Measurements from ENCODE around the gene AUTS2. TPM values are rescaled to one million over a fixed set of nuclear protein-coding genes. Genes with fewer than 3 reads are reported as not detected.

AUTS2 gene
- total and polyA plus RNA-seq, 7 experiments from 2014 or later: 0.40 to 31.7 (median 4.2) TPM

DNA sequence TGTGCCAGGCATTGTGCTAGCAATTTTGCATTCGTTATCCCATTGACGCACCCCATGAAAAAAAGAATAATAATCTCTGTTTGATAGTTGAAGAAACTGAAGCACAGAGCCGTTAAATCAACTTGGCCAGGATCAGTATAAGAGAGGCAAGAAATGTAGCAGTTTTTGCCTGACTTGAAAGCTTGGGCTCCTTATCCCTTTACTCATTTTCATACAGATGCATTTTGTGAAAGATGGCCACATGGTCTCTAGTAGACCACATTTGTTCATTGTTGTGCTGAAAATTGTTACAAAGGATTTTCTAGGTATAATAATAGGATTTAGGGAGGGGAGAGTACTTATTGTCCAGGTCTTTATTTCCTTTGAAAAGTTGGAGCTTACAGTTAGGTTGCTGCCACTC is 14.7 kb downstream of the AUTS2 start:
- Mint-ChIP-seq H3K4me1 (no peaks in the 10 kb centered on the region), H3K27ac (no peak overlapping the region), H3K36me3 (no peaks in the 10 kb centered on the region), H3K4me3 (no peak overlapping the region), H3K27me3 (peaks cover 0 to 17% (median 6%) of the 10 kb centered on the region in 5 donors), H3K9me3 (peaks cover 0 to 2% (median 0%) of the 10 kb centered on the region in 11 donors)
- Histone ChIP-seq H3K27ac (ENCODE audit: low read depth, low read length) (no peak overlapping the region), H3K4me3 (ENCODE audit: low read length) (no peak overlapping the region), H3K9me3 (ENCODE audit: control insufficient read depth in 2 of 3, low read length in 3 of 3) (no peaks in the 10 kb centered on the region), H3K4me1 (ENCODE audit: control insufficient read depth in 2 of 2, insufficient read depth in 2 of 2, low read length in 2 of 2) (no peaks in the 10 kb centered on the region), H3K27me3 (ENCODE audit: control insufficient read depth in 2 of 2, insufficient read depth in 2 of 2, low read length in 2 of 2) (no peaks in the 10 kb centered on the region), H3K36me3 (ENCODE audit: control insufficient read depth in 2 of 3, insufficient read depth in 3 of 3, low read length in 3 of 3) (no peaks in the 10 kb centered on the region)
- ChIA-PET POLR2A (no interaction called here), CTCF (no interaction called here)
- ATAC-seq (no peak), DNase-seq (no peak)
- intact Hi-C loops (cut with micrococcal nuclease): no loop called here

DNA sequence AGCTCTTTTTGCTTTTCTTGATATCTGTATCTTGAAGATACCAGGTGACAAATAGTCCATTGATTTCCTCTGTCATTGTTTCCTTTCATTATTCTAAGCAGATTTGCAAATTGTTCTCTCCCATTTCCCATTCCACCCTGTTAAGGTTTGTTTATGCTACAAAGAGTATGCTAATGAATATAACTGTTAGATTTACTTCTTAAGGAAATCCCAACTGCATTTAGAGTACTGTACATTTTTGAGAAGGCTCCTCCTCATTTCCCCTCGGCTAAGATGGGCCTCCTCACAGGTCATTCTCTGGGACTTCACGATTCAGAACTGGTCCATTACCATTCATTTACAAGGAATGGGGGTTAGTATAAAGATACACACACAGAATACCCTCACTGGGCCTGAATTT is 15.6 kb downstream of the AUTS2 start:
- H3K4me3 Mint-ChIP-seq: no peak overlapping the region
- ATAC-seq (no peak), DNase-seq (no peak)
- Histone ChIP-seq H3K27me3 (ENCODE audit: control insufficient read depth in 2 of 2, insufficient read depth in 2 of 2, low read length in 2 of 2) (no peaks in the 10 kb centered on the region), H3K36me3 (ENCODE audit: control insufficient read depth in 2 of 3, insufficient read depth in 3 of 3, low read length in 3 of 3) (no peaks in the 10 kb centered on the region), H3K9me3 (ENCODE audit: control insufficient read depth in 2 of 3, low read length in 3 of 3) (no peaks in the 10 kb centered on the region), H3K4me1 (ENCODE audit: control insufficient read depth in 2 of 2, insufficient read depth in 2 of 2, low read length in 2 of 2) (no peaks in the 10 kb centered on the region), H3K27ac (ENCODE audit: low read depth, low read length) (no peak overlapping the region), H3K4me3 (ENCODE audit: low read length) (no peak overlapping the region)
- H3K36me3 Mint-ChIP-seq: no peaks in the 10 kb centered on the region
- peaks cover 0 to 2% (median 0%) of the 10 kb centered on the region in 11 donors for H3K9me3 Mint-ChIP-seq
- ChIA-PET CTCF (no interaction called here), POLR2A (no interaction called here)
- H3K27me3 Mint-ChIP-seq: peaks cover 0 to 10% (median 6%) of the 10 kb centered on the region in 5 donors
- H3K27ac Mint-ChIP-seq: no peak overlapping the region
- intact Hi-C loops (cut with micrococcal nuclease): no loop called here
- H3K4me1 Mint-ChIP-seq: no peaks in the 10 kb centered on the region

- Mint-ChIP-seq H3K27me3 (peaks cover 0 to 10% (median 0%) of the 10 kb centered on the region in 5 donors), H3K9me3 (peaks cover 0 to 2% (median 0%) of the 10 kb centered on the region in 11 donors), H3K27ac (no peak overlapping the region), H3K36me3 (no peaks in the 10 kb centered on the region), H3K4me3 (no peak overlapping the region), H3K4me1 (no peaks in the 10 kb centered on the region)
- no peaks in the 10 kb centered on the region for H3K36me3 ChIP-seq (ENCODE audit: control insufficient read depth in 2 of 3, insufficient read depth in 3 of 3, low read length in 3 of 3)
- H3K27me3 ChIP-seq (ENCODE audit: control insufficient read depth in 2 of 2, insufficient read depth in 2 of 2, low read length in 2 of 2): no peaks in the 10 kb centered on the region
- H3K4me1 ChIP-seq (ENCODE audit: control insufficient read depth in 2 of 2, insufficient read depth in 2 of 2, low read length in 2 of 2): no peaks in the 10 kb centered on the region
- H3K9me3 ChIP-seq (ENCODE audit: control insufficient read depth in 2 of 3, low read length in 3 of 3): no peaks in the 10 kb centered on the region
- intact Hi-C loops (cut with micrococcal nuclease): no loop called here
- ATAC-seq (no peak), DNase-seq (no peak)
- ChIA-PET POLR2A (no interaction called here), CTCF (no interaction called here)
- H3K27ac ChIP-seq (ENCODE audit: low read depth, low read length): no peak overlapping the region
- H3K4me3 ChIP-seq (ENCODE audit: low read length): no peak overlapping the region
These were observed 17.4 kb downstream of the AUTS2 start for GRCh38 chr7:69615685-69616084.

GRCh38 chr7:69617364-69617763 is 19.1 kb downstream of the AUTS2 start:
- no peak overlapping the region for H3K4me3 Mint-ChIP-seq
- H3K4me1 Mint-ChIP-seq: no peaks in the 10 kb centered on the region
- no peak overlapping the region for H3K27ac ChIP-seq (ENCODE audit: low read depth, low read length)
- no peaks in the 10 kb centered on the region for H3K9me3 ChIP-seq (ENCODE audit: control insufficient read depth in 2 of 3, low read length in 3 of 3)
- no peak overlapping the region for H3K4me3 ChIP-seq (ENCODE audit: low read length)
- H3K27me3 Mint-ChIP-seq: peaks cover 0 to 10% (median 0%) of the 10 kb centered on the region in 5 donors
- H3K36me3 Mint-ChIP-seq: no peaks in the 10 kb centered on the region
- no peaks in the 10 kb centered on the region for H3K36me3 ChIP-seq (ENCODE audit: control insufficient read depth in 2 of 3, insufficient read depth in 3 of 3, low read length in 3 of 3)
- DNase-seq (no peak), ATAC-seq (no peak)
- H3K27ac Mint-ChIP-seq: no peak overlapping the region
- intact Hi-C loops (cut with micrococcal nuclease): no loop called here
- CTCF ChIA-PET: no interaction called here
- no peaks in the 10 kb centered on the region for H3K27me3 ChIP-seq (ENCODE audit: control insufficient read depth in 2 of 2, insufficient read depth in 2 of 2, low read length in 2 of 2)
- POLR2A ChIA-PET: no interaction called here
- H3K4me1 ChIP-seq (ENCODE audit: control insufficient read depth in 2 of 2, insufficient read depth in 2 of 2, low read length in 2 of 2): no peaks in the 10 kb centered on the region
- H3K9me3 Mint-ChIP-seq: peaks cover 0 to 2% (median 0%) of the 10 kb centered on the region in 11 donors

DNA sequence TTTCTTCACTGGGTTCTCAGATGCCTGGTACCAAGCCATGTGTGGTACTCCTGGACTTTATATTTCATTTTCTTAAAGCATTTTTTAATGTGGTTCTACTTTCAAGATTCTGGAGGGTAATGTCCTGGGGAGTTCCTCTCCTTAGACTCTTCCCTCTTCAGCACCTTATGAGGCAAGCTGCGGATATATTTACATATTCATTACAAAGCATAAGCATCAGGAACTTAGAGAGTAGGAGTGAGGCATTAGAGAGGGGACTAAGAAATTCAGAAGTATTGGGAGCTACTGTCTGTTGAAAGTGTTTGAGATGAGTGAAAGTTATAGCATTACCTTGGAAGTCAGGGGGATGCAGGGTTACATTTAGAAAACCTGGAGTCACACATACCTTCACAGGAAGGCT is 20.8 kb downstream of the AUTS2 start:
- H3K4me1 ChIP-seq (ENCODE audit: control insufficient read depth in 2 of 2, insufficient read depth in 2 of 2, low read length in 2 of 2): no peaks in the 10 kb centered on the region
- intact Hi-C loops (cut with micrococcal nuclease): no loop called here
- DNase-seq (no peak), ATAC-seq (no peak)
- no peak overlapping the region for H3K27ac ChIP-seq (ENCODE audit: low read depth, low read length)
- Mint-ChIP-seq H3K4me1 (no peaks in the 10 kb centered on the region), H3K4me3 (no peak overlapping the region), H3K9me3 (peaks cover 0 to 2% (median 0%) of the 10 kb centered on the region in 11 donors), H3K36me3 (no peaks in the 10 kb centered on the region), H3K27me3 (peaks cover 0 to 8% (median 0%) of the 10 kb centered on the region in 5 donors), H3K27ac (no peak overlapping the region)
- no peaks in the 10 kb centered on the region for H3K9me3 ChIP-seq (ENCODE audit: control insufficient read depth in 2 of 3, low read length in 3 of 3)
- H3K36me3 ChIP-seq (ENCODE audit: control insufficient read depth in 2 of 3, insufficient read depth in 3 of 3, low read length in 3 of 3): no peaks in the 10 kb centered on the region
- CTCF ChIA-PET: no interaction called here
- POLR2A ChIA-PET: no interaction called here
- H3K4me3 ChIP-seq (ENCODE audit: low read length): no peak overlapping the region
- no peaks in the 10 kb centered on the region for H3K27me3 ChIP-seq (ENCODE audit: control insufficient read depth in 2 of 2, insufficient read depth in 2 of 2, low read length in 2 of 2)

GRCh38 chr7:69619635-69620034 is 21.4 kb downstream of the AUTS2 start:
- Histone ChIP-seq H3K27ac (ENCODE audit: low read depth, low read length) (no peak overlapping the region), H3K9me3 (ENCODE audit: control insufficient read depth in 2 of 3, low read length in 3 of 3) (no peaks in the 10 kb centered on the region), H3K36me3 (ENCODE audit: control insufficient read depth in 2 of 3, insufficient read depth in 3 of 3, low read length in 3 of 3) (no peaks in the 10 kb centered on the region), H3K4me3 (ENCODE audit: low read length) (no peak overlapping the region), H3K4me1 (ENCODE audit: control insufficient read depth in 2 of 2, insufficient read depth in 2 of 2, low read length in 2 of 2) (no peaks in the 10 kb centered on the region), H3K27me3 (ENCODE audit: control insufficient read depth in 2 of 2, insufficient read depth in 2 of 2, low read length in 2 of 2) (no peaks in the 10 kb centered on the region)
- POLR2A ChIA-PET: no interaction called here
- CTCF ChIA-PET: no interaction called here
- Mint-ChIP-seq H3K27me3 (peaks cover 0 to 8% (median 0%) of the 10 kb centered on the region in 5 donors), H3K9me3 (peaks cover 0 to 2% (median 0%) of the 10 kb centered on the region in 11 donors), H3K27ac (no peak overlapping the region), H3K4me1 (no peaks in the 10 kb centered on the region), H3K36me3 (no peaks in the 10 kb centered on the region), H3K4me3 (no peak overlapping the region)
- DNase-seq: no peak
- intact Hi-C loops (cut with micrococcal nuclease): no loop called here
- ATAC-seq: no peak

DNA sequence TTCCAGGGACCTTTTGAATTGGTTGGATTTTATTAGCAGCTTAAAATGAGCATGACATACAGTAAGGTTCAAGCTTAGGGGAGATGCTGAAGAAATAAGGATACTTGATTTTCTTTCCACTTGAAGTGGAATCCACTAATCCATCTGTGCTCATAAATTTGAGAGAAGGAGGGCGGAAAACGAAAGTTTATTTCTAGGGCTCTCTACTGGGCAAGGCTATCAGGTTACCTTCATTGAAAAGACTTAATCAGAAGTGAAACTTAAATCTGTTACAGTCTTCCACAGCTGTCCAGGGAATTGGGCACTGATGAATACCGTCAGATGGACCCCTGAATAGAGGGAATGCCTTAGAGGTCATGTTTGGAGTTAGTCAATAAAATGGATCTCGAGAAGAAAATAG is 21.8 kb downstream of the AUTS2 start:
- DNase-seq (no peak), ATAC-seq (no peak)
- H3K4me3 ChIP-seq (ENCODE audit: low read length): no peak overlapping the region
- H3K36me3 ChIP-seq (ENCODE audit: control insufficient read depth in 2 of 3, insufficient read depth in 3 of 3, low read length in 3 of 3): no peaks in the 10 kb centered on the region
- Mint-ChIP-seq H3K27ac (no peak overlapping the region), H3K27me3 (peaks cover 0 to 8% (median 0%) of the 10 kb centered on the region in 5 donors), H3K4me1 (no peaks in the 10 kb centered on the region), H3K9me3 (peaks cover 0 to 2% (median 0%) of the 10 kb centered on the region in 11 donors), H3K36me3 (no peaks in the 10 kb centered on the region), H3K4me3 (no peak overlapping the region)
- intact Hi-C loops (cut with micrococcal nuclease): no loop called here
- H3K27ac ChIP-seq (ENCODE audit: low read depth, low read length): no peak overlapping the region
- no peaks in the 10 kb centered on the region for H3K27me3 ChIP-seq (ENCODE audit: control insufficient read depth in 2 of 2, insufficient read depth in 2 of 2, low read length in 2 of 2)
- ChIA-PET POLR2A (no interaction called here), CTCF (no interaction called here)
- H3K9me3 ChIP-seq (ENCODE audit: control insufficient read depth in 2 of 3, low read length in 3 of 3): no peaks in the 10 kb centered on the region
- no peaks in the 10 kb centered on the region for H3K4me1 ChIP-seq (ENCODE audit: control insufficient read depth in 2 of 2, insufficient read depth in 2 of 2, low read length in 2 of 2)

All from naive thymus-derived CD4-positive, alpha-beta T cell (primary cell).